GM21528 (cell line): ENCODE data around the gene PKP4.

Experiments
- ATAC-seq: cut with Tn5 transposase; IDR thresholded peaks from one replicate; pipeline ENCODE4 v1.9.1; 2021; ENCODE audit warnings: mild to moderate bottlenecking, moderate library complexity; ENCODE audit not compliant: unreplicated experiment, low FRiP score

PKP4 gene

GRCh38 chr2:158637357-158637756, 180.6 kb downstream of the PKP4 start:
- ATAC-seq, result no peak

GRCh38 chr2:158644139-158644538, 187.4 kb downstream of the PKP4 start:
- ATAC-seq, result no peak

- no peak for ATAC-seq
Observed at GRCh38 chr2:158645299-158645698, 188.5 kb downstream of the PKP4 start.

- no peak for ATAC-seq
Observed at GRCh38 chr2:158647436-158648231, 190.9 kb downstream of the PKP4 start.

GRCh38 chr2:158649846-158650245, 193.1 kb downstream of the PKP4 start:
- ATAC-seq, result no peak

- ATAC-seq, result no peak
Observed at GRCh38 chr2:158650646-158651357, 194.1 kb downstream of the PKP4 start.

GRCh38 chr2:158651358-158652057, 194.8 kb downstream of the PKP4 start:
- no peak for ATAC-seq

GRCh38 chr2:158655628-158656027, 198.9 kb downstream of the PKP4 start:
- no peak for ATAC-seq

- ATAC-seq, result no peak
Observed at GRCh38 chr2:158656492-158657229, 199.9 kb downstream of the PKP4 start.

GRCh38 chr2:158658396-158658795, 201.6 kb downstream of the PKP4 start:
- no peak for ATAC-seq

GRCh38 chr2:158659483-158659882, 202.7 kb downstream of the PKP4 start:
- no peak for ATAC-seq

- no peak for ATAC-seq
Observed at GRCh38 chr2:158661231-158661630, 204.5 kb downstream of the PKP4 start.

- ATAC-seq, result no peak
Observed at GRCh38 chr2:158662421-158662820, 205.7 kb downstream of the PKP4 start.

GRCh38 chr2:158663796-158664195, 207.0 kb downstream of the PKP4 start:
- no peak for ATAC-seq

GRCh38 chr2:158664987-158665386, 208.2 kb downstream of the PKP4 start:
- no peak for ATAC-seq

- ATAC-seq, result no peak
Observed at GRCh38 chr2:158665536-158666302, 209.0 kb downstream of the PKP4 start.

GRCh38 chr2:158666969-158667368, 210.2 kb downstream of the PKP4 start:
- ATAC-seq, result no peak

- ATAC-seq, result no peak
Observed at GRCh38 chr2:158667586-158667985, 210.8 kb downstream of the PKP4 start.

- no peak for ATAC-seq
Observed at GRCh38 chr2:158668001-158668765, 211.4 kb downstream of the PKP4 start.
